Measurements from ENCODE around the gene PLXNA4. TPM values are rescaled to one million over a fixed set of nuclear protein-coding genes. Genes with fewer than 3 reads are reported as not detected.

The PLXNA4 gene
- total and polyA plus RNA-seq, 2 experiments from 2014 or later: 1.9 to 4.8 TPM

- H3K4me3 ChIP-seq: no peak overlapping the region
- no peak overlapping the region for H2AFZ ChIP-seq
- no peaks in the 10 kb centered on the region for H3K36me3 ChIP-seq (replicated peaks; ENCODE audit: insufficient read depth, low read depth)
- no peaks in the 10 kb centered on the region for H3K9me2 ChIP-seq (replicated peaks; ENCODE audit: insufficient read depth)
- H3K4me1 ChIP-seq (ENCODE audit: insufficient read depth): no peaks in the 10 kb centered on the region
- WGBS (ENCODE audit: low lambda C conversion rate, missing lambda C conversion rate): 81% methylated on average over 7 of the region's 7 CpGs
- H3K79me2 ChIP-seq: no peaks in the 10 kb centered on the region
- no peaks in the 10 kb centered on the region for H4K20me1 ChIP-seq (ENCODE audit: insufficient read depth, poor library complexity, severe bottlenecking)
- no peak overlapping the region for H3K27ac ChIP-seq
- peak; percentile 20 for DNase-seq (ENCODE audit: low spot score)
- H3K27me3 ChIP-seq: no peaks in the 10 kb centered on the region
- H3K4me2 ChIP-seq: no peak overlapping the region
- TF ChIP-seq EZH2 (IDR thresholded peaks at IDR 0.05; ENCODE audit: borderline replicate concordance) (no peak), EZH2phosphoT487 (IDR thresholded peaks at IDR 0.05; ENCODE audit: low read depth, severe bottlenecking, unreplicated experiment) (no peak), CTCF (IDR thresholded peaks at IDR 0.05; ENCODE audit: poor library complexity) (no peak)
- no peaks in the 10 kb centered on the region for H3K9me3 ChIP-seq (ENCODE audit: low read depth)
Measured at GRCh38 chr7:132152131-132152889, 424.0 kb downstream of the PLXNA4 start.

- H3K4me1 ChIP-seq (ENCODE audit: insufficient read depth): no peaks in the 10 kb centered on the region
- H3K9me2 ChIP-seq (replicated peaks; ENCODE audit: insufficient read depth): no peaks in the 10 kb centered on the region
- no peak for TF ChIP-seq CTCF (IDR thresholded peaks at IDR 0.05; ENCODE audit: poor library complexity)
- TF ChIP-seq EZH2 (IDR thresholded peaks at IDR 0.05; ENCODE audit: borderline replicate concordance): no peak
- TF ChIP-seq EZH2phosphoT487 (IDR thresholded peaks at IDR 0.05; ENCODE audit: low read depth, severe bottlenecking, unreplicated experiment): no peak
- no peaks in the 10 kb centered on the region for H3K9me3 ChIP-seq (ENCODE audit: low read depth)
- 89% methylated on average over 2 of the region's 2 CpGs for WGBS (ENCODE audit: low lambda C conversion rate, missing lambda C conversion rate)
- H2AFZ ChIP-seq: no peak overlapping the region
- no peak overlapping the region for H3K4me2 ChIP-seq
- H3K4me3 ChIP-seq: no peak overlapping the region
- no peaks in the 10 kb centered on the region for H3K79me2 ChIP-seq
- DNase-seq (ENCODE audit: low spot score): no peak
- no peaks in the 10 kb centered on the region for H3K27me3 ChIP-seq
- no peaks in the 10 kb centered on the region for H3K36me3 ChIP-seq (replicated peaks; ENCODE audit: insufficient read depth, low read depth)
- H3K27ac ChIP-seq: no peak overlapping the region
- H4K20me1 ChIP-seq (ENCODE audit: insufficient read depth, poor library complexity, severe bottlenecking): no peaks in the 10 kb centered on the region
Measured at GRCh38 chr7:132150711-132151110, 425.6 kb downstream of the PLXNA4 start.

GRCh38 chr7:132149436-132150304, 426.6 kb downstream of the PLXNA4 start:
- no peak for TF ChIP-seq CTCF (IDR thresholded peaks at IDR 0.05; ENCODE audit: poor library complexity)
- TF ChIP-seq EZH2phosphoT487 (IDR thresholded peaks at IDR 0.05; ENCODE audit: low read depth, severe bottlenecking, unreplicated experiment): no peak
- TF ChIP-seq EZH2 (IDR thresholded peaks at IDR 0.05; ENCODE audit: borderline replicate concordance): no peak
- Histone ChIP-seq H3K9me2 (replicated peaks; ENCODE audit: insufficient read depth) (no peaks in the 10 kb centered on the region), H3K36me3 (replicated peaks; ENCODE audit: insufficient read depth, low read depth) (no peaks in the 10 kb centered on the region), H3K27ac (no peak overlapping the region), H3K4me3 (no peak overlapping the region), H3K4me1 (ENCODE audit: insufficient read depth) (no peaks in the 10 kb centered on the region), H3K27me3 (no peaks in the 10 kb centered on the region), H3K9me3 (ENCODE audit: low read depth) (no peaks in the 10 kb centered on the region), H4K20me1 (ENCODE audit: insufficient read depth, poor library complexity, severe bottlenecking) (no peaks in the 10 kb centered on the region), H3K79me2 (no peaks in the 10 kb centered on the region), H2AFZ (no peak overlapping the region), H3K4me2 (no peak overlapping the region)
- no peak for DNase-seq (ENCODE audit: low spot score)
- 73% methylated on average over 8 of the region's 8 CpGs for WGBS (ENCODE audit: low lambda C conversion rate, missing lambda C conversion rate)

All from hepatocyte (in vitro differentiated cells).